Ovary (tissue), 3 donors: ENCODE data around the gene ARL6IP4.

Experiments
- CTCF ChIP-seq, 3 donors: fragments of 450-650 bp in 2 of 3; fragments of 200-600 bp in 1 of 3; IDR thresholded peaks; one replicate each; pipeline versions ENCODE4 v1.5.1 to v1.8.0; 2016 to 2022; ENCODE audit warnings: antibody characterized with exemption in 3 of 3, mild to moderate bottlenecking in 1 of 3
- POLR2A ChIP-seq: fragments of 450-650 bp; IDR thresholded peaks from one replicate; pipeline ENCODE4 v1.6.1; 2017; ENCODE audit warnings: antibody characterized with exemption, mild to moderate bottlenecking, moderate library complexity
- donor health status: DM: no; HTN: no; CAD: no.

- peak in 2 of 3 donors; percentile 34 to 36 for TF ChIP-seq CTCF (IDR thresholded peaks at IDR 0.05)
- TF ChIP-seq POLR2A = no peak
Measured at GRCh38 chr12:122974892-122975789, 5.3 kb upstream of the ARL6IP4 start, which contains the start of gene OGFOD2.
